HUDEP-2 (cell line): Measurements from ENCODE around the gene NPL.
A peak's percentile ranks its signal among the peaks of the same experiment; 100 is the strongest.

ENCODE experiments used
- DNase-seq, 76 experiments: peaks; one replicate each; lab custom pipeline; 2025; ENCODE audit not compliant: unreplicated experiment in 76 of 76; lab: John Stamatoyannopoulos, UW

The NPL gene

DNA sequence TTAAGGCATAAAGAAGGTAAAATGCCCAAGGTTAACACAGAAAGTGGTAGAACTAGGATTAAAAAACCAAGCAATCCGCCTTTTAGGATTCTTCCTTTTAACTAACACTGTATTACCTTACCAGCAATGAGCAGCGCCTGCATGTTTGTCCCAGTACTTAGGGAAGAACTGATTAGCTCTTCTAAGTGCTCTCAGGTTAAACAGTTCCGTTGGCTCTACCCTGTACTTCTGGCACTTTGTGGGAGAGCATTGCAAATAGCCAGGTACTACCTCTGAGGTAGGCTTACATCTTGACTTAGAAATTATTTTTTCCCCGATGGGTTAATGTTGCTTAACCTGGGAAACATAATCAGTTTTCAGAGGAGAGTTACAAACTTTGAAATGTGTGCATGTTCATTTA, 71.1 kb downstream of the NPL start:
- DNase-seq: no peak

DNA sequence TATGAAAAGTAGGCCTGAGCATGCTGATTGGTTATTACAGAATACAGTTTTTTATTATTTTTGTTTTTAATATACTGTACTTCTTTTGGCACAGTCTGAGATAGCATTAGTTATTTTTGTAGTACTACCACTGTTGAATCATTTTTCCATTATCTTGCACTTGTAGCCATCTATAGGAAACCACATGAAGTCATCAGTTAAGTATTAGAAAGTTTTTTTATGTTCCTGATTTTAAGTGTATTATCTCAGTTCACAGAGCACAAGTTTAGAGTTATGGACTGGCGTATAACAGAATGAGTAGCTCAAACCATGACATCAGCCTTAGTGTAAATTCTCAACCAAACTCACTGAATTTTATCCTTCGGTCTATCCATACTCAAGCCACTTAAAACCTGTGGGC, 72.4 kb downstream of the NPL start:
- DNase-seq: peak in 1 of 76 experiments; percentile 4

DNA sequence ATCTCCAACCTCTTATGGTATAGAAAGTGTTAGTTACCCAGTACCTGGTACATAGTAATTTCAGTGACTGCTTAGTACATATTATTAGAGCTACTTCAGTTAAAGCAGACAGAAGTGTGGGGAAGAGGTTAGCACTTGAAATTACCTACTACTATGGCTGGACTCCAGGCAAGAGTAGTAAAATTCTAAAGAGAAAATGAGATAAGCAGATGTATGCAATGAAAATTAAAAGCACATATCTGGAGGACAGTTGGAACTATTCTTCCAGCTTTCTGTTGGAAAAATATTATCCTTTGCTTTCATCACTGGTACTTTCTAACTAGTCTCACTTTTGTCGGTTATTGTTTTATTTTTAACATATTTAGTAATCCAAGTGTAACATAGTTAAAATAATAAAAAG, 73.3 kb downstream of the NPL start:
- no peak for DNase-seq

DNA sequence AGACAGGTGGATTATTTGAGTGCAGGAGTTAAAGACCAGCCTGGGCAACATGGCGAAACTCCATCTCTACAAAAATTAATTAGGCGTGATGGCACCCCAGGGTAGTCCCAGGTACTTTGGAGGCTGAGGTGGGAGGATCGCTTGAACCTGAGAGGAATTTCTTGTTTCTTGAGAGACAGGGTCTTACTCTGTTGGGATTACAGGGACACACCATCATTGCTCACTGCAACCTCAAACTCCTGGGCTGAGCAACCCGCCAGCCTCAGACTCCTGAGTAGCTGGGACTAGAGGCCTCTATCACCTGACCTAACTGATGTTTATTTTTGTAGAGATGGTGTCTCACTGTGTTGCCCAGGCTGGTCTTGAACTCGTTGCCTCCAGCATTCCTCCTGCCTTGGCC, 74.4 kb downstream of the NPL start:
- no peak for DNase-seq

DNA sequence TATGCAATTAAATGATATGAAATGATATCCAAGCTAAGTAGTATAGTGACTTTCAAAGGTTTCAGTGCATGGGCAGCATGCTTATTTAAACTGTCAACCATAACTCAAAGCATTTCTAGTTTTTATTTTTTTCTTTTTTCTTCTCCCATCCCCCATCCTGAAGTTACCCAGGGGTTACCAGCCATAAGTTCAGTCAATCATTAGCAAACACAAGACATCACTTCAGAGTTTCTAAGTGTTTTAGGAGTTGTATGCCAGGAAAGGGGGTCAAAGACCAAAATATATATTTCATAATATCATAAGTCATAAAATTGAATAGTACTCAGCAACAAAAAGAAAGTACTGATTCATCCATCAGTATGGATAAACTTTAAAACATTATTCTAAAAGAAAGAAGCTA, 78.3 kb downstream of the NPL start:
- DNase-seq: no peak

DNA sequence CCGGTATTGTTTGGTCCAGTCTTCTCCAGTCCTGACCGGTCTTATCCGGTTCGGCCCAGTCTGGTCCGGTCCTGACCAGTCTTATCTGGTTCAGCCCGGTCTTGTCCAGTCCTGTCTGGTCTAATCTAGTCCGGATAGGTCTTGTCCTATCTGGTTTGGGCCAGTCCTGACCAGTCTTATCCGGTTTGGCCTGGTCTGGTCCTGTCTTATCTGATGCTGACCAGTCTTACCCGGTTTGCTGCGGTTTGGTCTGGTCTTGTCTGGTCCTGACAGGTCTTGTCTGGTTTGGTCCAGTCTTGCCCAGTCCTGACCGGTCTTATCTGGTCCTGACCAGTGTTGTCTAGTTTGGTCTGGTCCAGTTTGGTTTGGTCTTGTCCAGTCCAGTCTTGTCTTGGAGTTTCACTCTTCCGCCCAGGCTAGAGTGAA, 79.7 kb downstream of the NPL start:
- peak in 2 of 76 experiments; percentile 8 to 10 for DNase-seq

DNA sequence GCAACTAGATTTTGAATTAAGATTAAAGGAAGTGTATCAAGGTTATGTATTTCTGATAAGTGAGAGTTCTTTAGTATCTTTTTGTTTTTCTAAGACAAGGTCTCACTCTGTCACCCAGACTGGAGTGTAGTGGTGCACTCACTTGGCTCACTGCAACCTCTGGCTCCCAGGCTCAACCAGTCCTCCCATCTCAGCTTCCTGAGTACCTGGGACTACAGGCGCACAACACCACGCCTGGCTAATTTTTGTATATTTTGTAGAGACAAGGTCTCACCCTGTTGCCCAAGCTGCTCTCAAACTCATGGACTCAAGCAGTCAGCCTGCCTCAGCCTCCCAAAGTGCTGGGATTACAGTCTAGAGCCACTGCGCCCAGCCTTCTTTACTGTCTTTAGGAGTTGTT, 83.3 kb downstream of the NPL start:
- no peak for DNase-seq

DNA sequence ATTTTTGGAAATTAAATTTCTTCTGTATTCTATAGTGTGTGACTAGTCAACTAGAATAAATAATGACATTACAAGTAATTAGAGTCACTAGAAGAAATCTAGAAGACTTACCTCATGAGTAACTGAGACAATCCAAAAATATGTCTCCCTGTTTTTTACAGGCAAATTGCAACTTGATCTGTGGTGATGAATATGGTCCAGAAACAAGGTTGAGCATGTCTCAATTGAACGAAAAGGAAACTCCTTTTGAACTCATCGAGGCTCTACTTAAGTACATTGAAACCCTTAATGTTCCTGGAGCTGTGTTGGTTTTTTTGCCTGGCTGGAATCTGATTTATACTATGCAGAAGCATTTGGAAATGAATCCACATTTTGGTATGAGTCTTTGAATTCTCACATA, 86.3 kb downstream of the NPL start:
- DNase-seq: no peak

DNA sequence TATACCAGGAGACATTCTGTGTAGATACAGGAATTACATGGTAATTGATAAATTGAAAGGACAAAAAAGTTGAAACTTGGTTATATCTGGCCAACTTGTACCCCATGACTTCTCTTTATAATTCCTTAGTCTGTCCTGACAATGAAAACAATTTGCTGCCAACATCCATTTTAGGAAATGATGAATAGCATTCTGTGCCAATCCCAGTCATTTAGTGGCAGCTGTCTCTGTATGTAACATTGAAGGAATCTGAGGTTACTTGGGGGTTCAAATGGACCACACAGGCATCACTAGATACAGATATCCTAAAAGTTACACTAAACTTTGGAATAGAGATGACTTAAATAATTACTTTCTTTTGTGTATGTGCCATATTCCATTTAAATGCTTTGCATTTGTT, 87.8 kb downstream of the NPL start:
- no peak for DNase-seq

DNA sequence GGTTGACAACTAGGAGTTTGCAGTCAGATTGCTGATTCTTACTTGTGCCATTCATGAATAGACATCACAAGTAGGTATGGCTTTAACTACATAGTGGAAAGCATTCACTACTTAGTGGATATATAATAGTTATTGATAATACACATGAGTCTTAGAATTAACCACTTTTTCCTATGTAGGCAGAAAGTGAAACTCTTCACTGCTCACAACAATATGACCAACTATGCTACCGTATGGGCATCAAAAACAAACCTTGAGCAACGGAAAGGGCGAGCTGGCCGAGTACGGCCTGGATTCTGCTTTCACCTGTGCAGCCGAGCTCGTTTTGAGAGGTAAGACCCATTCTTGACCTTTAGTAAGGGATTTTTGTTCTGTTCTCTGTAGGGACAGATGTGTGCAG, 88.3 kb downstream of the NPL start:
- no peak for DNase-seq
